ENCODE measurements around the gene POGK.
"Not testable (repeated sequence)": the region's sequence is repeated elsewhere in the genome, so short reads cannot be mapped to it uniquely, and the experiment has no call there.

Gene POGK

GRCh38 chr1:166838766-166839599 is at the start of gene POGK:
Gene POGK, plus strand, starts transcription at chr1:166839475. Its CDS starts 1,482 bp downstream, at chr1:166840957.
- H3K27ac ChIP-seq: peak within 1 kb of the TSS; percentile 76
- no peak for DNase-seq (ENCODE audit: low read depth, low spot score)

GRCh38 chr1:166796620-166797236 is 42.5 kb upstream of the POGK start:
- no peak for DNase-seq (ENCODE audit: low read depth, low spot score)
- no peak overlapping the region for H3K27ac ChIP-seq

GRCh38 chr1:166808952-166809351 is 30.3 kb upstream of the POGK start:
- DNase-seq (ENCODE audit: low read depth, low spot score): no peak
- H3K27ac ChIP-seq: no peak overlapping the region

GRCh38 chr1:166811691-166812090 is 27.6 kb upstream of the POGK start:
- H3K27ac ChIP-seq: no peak overlapping the region
- no peak for DNase-seq (ENCODE audit: low read depth, low spot score)

GRCh38 chr1:166813508-166814223 is 25.6 kb upstream of the POGK start:
- H3K27ac ChIP-seq: no peak overlapping the region
- no peak for DNase-seq (ENCODE audit: low read depth, low spot score)

- no peak overlapping the region for H3K27ac ChIP-seq
- DNase-seq (ENCODE audit: low read depth, low spot score): no peak
Observed at GRCh38 chr1:166814611-166815010, 24.7 kb upstream of the POGK start.

- no peak for DNase-seq (ENCODE audit: low read depth, low spot score)
- H3K27ac ChIP-seq: no peak overlapping the region
Observed at GRCh38 chr1:166819974-166820373, 19.3 kb upstream of the POGK start.

- H3K27ac ChIP-seq: no peak overlapping the region
- DNase-seq (ENCODE audit: low read depth, low spot score): no peak
Observed at GRCh38 chr1:166822385-166822784, 16.9 kb upstream of the POGK start.

GRCh38 chr1:166827426-166827825 is 11.8 kb upstream of the POGK start:
- no peak for DNase-seq (ENCODE audit: low read depth, low spot score)
- H3K27ac ChIP-seq: no peak overlapping the region

- DNase-seq (ENCODE audit: low read depth, low spot score); H3K27ac ChIP-seq: not testable (repeated sequence)
Observed at GRCh38 chr1:166829762-166830161, 9.5 kb upstream of the POGK start.

- no peak for DNase-seq (ENCODE audit: low read depth, low spot score)
- peak overlapping the region; percentile 47 for H3K27ac ChIP-seq
Observed at GRCh38 chr1:166836733-166837132, 2.5 kb upstream of the POGK start.

GRCh38 chr1:166839600-166840308 is 479 bp downstream of the POGK start:
- no peak for DNase-seq (ENCODE audit: low read depth, low spot score)
- H3K27ac ChIP-seq: peak overlapping the region; percentile 76

GRCh38 chr1:166840309-166841274 is 1.3 kb downstream of the POGK start:
- peak overlapping the region; percentile 76 for H3K27ac ChIP-seq
- no peak for DNase-seq (ENCODE audit: low read depth, low spot score)

- no peak overlapping the region for H3K27ac ChIP-seq
- DNase-seq (ENCODE audit: low read depth, low spot score): no peak
Observed at GRCh38 chr1:166843322-166843721, 4.0 kb downstream of the POGK start.

- no peak overlapping the region for H3K27ac ChIP-seq
- no peak for DNase-seq (ENCODE audit: low read depth, low spot score)
Observed at GRCh38 chr1:166843769-166844596, 4.7 kb downstream of the POGK start.

- H3K27ac ChIP-seq: no peak overlapping the region
- no peak for DNase-seq (ENCODE audit: low read depth, low spot score)
Observed at GRCh38 chr1:166844791-166845190, 5.5 kb downstream of the POGK start.

- H3K27ac ChIP-seq: no peak overlapping the region
- DNase-seq (ENCODE audit: low read depth, low spot score): no peak
Observed at GRCh38 chr1:166848193-166848592, 8.9 kb downstream of the POGK start.

- no peak for DNase-seq (ENCODE audit: low read depth, low spot score)
- no peak overlapping the region for H3K27ac ChIP-seq
Observed at GRCh38 chr1:166849135-166849534, 9.9 kb downstream of the POGK start.

- DNase-seq (ENCODE audit: low read depth, low spot score): no peak
- no peak overlapping the region for H3K27ac ChIP-seq
Observed at GRCh38 chr1:166852918-166853317, 13.6 kb downstream of the POGK start.

Data from epithelial cell of prostate (primary cell).